HG03575 (cell line): Measurements from ENCODE around the gene HHAT.

Experiments
- ATAC-seq: cut with Tn5 transposase; IDR thresholded peaks from one replicate; pipeline ENCODE4 v1.9.1; 2021; ENCODE audit not compliant: unreplicated experiment, insufficient number of reproducible peaks, low FRiP score; ENCODE audit errors: extremely low read depth

The HHAT gene

DNA sequence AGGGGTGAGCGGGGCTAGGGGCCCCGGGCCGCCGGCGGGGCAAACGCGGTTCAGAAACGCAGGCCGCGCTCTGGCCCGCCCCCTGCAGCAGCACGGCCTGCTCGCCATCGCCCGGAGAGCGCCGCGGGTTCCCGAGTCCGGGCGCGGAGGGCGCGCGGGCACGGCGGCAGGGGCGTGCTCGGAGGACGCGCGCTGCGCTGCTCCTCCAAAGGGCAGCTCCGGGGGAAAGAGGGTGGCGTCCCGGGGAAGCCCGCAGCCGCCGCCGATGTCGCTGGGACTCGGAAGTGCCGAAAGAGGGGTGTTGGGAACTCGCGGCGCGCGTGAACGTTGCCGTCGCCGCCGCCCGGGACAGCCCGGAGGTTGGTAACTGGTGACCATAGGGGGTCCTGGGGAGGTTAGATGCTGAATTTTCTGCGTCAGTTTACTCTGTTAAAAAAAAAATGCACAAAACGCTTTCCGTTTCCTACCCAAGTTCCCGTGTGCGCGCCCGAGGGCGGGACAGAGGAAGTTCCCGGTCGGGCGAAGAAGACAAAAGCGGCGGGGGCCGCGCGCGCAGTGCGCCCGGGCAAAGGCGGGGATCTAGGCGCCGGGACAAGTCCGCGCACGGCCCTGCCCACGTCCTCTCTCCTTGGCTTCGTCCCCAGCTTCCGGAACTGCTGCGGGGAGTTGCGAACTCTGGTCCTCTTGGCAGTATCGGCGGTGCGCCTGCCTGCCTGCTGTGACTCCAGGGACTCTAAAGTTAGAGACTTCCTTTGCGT lies at the start of gene HHAT:
Gene HHAT, plus strand, starts transcription at position 157 of the 758 bp plus-strand sequence. CDS start 20,074 bp downstream, outside the sequence.
- no peak for ATAC-seq

- no peak for ATAC-seq
Measured at GRCh38 chr1:210280221-210280620, 48.5 kb upstream of the HHAT start.

DNA sequence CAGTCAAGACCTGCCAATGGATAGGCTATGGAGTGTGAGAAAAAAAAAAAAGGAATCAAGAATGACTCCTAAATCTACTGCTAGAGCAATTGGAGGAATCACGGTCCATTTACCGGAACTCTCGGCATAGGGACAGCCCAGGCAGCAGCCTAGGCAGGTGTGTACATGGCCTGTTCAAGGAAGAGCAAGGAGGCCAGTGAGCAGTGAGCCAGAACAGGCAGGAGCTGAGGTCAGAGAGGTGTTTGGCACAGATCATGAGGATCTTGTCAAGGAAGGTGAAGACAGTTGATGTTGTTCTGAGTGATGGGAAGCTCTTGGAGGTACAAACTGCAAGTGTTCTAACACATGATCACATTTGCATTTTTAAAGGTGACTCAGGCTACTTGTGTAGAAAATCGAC lies 40.6 kb upstream of the HHAT start:
- no peak for ATAC-seq

DNA sequence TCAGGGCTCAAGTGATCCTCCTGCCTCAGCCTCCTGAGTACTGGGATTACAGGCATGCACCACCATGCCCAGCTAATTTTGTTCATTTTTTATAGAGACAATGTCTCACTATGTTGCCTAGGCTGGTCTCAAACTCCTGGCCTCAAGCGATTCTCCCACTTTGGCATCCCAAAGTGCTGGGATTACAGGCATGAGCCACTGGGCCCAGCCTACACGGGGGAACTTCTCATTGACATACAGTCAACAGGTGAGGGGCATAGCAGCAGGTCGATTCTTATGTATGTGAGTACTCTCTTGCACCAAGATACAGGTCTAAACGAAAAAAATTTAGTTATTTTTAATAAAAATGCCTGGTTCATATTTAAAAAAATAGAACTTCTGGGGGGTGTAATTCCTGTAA lies 39.5 kb upstream of the HHAT start:
- no peak for ATAC-seq

DNA sequence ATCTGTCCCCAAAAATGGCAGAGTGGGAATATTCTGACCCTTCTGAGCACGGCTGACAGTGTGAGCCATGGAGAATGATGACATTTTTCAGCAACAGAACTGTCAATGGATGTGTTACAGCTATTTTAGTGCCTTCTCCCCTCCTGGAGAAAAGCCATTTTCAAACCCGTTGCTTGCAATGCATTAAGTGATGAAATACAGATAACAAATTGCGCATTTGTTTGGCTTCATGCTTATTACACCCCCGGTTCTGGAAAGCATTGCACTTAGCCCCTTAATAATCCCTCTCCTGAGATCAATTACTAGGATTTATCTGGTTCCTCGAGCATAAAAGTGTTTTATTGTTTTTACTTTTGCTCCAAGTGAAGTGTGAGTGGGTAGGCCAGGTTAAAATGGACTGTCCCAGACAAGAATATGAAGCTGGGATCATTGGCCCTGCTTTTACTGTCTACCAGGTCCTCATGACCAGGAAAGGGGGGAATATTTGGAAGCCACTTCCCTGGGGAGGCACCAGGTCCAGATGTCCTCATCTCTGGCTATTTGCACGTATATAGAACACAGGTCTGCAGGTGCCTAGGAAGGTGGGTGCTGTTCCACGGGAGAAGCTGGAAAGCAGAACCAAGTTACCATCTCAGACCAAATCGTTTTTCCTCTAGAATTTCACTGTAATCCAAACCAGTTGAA lies 37.5 kb upstream of the HHAT start:
- no peak for ATAC-seq

- ATAC-seq: no peak
Measured at GRCh38 chr1:210291786-210292230, 36.9 kb upstream of the HHAT start.

DNA sequence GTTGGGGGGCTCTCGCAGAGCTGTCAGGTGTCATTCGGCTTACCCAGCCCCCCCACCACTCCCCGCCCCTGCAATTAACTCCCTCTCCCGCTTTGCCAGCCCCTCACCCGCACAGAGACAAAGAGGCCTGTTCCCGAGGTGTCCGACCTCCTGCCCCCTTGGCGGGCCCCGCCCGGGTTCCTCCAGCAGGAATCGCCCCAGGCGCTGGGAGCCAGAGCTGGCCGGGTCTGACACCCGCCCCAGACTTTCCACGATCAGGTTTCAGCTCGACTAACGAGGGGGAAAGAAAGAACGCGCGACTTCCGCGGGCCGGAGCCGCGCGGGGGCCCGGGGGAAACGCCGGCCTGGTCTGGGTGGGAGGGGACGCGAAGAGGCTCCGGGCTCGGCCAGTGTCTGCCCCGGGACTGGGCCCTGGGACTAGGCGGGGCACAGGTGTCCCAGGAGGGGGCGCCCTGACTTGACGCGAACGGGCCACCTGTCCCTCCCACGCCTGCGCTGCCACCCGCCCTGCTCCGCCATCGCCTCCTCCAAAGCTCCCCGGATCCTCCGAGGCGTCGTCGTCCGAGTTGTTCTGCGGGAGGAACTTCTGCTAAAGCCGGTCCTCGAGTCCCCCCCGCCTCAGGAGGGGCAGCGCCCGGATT lies 36.4 kb upstream of the HHAT start:
- ATAC-seq: no peak

DNA sequence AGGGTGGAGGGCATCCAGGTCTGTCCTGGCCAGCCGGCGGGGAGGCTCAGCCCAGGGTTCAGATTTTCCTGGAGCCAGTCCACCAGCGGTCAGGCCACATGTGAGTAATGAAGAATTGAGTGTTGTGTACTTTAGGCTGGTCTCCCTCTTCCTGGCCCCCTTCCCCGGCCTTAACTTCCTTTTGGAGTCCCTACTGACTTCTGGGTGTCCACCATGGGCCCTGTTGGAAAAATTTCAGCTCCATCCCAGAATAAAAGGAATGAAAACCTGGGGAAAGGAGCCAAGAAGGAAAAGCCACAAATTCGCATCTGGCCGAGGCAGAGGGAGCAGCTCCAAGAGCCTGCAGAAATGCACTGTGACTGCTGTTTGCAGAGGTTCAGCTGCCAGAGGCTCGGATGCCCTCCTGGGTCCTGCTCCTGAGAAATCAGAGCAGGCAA lies 35.5 kb upstream of the HHAT start:
- ATAC-seq: no peak

DNA sequence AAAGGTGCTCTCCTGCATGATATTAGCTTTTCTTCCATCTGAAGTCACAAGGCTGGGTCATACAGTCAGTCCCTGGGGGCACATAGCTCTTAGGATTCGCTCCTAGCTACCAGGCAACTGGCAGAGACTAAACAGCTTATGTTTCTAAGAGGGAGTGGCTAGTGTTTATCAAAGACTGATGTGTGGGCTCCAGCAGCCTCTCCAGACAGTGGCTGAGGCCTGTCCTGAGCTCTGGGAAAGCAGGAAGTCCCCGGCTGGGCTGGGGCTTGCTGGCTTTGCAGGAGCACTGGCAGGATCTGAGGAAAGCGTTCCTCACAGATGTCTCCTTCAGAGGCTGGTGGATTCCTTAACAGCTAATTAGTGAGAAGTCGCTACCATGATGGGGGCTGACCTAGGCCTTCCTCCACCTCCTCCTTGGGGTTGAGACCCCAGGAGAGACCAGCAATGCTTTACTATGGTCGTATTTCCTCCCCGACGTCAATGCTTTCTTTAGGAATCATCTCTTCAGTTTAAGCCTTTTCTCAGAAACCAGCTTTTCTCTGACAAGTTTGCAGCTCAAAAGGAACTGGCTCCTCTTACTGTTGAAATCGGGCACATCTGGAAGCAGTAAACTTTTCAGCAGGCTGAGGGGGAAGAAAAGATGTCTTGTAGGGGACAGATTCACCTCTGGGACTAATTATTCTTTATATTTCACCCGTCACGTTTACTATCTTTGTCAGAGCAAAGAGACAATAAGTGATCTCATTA lies 33.5 kb upstream of the HHAT start:
- no peak for ATAC-seq

GRCh38 chr1:210296682-210297081 lies 32.0 kb upstream of the HHAT start:
- no peak for ATAC-seq

DNA sequence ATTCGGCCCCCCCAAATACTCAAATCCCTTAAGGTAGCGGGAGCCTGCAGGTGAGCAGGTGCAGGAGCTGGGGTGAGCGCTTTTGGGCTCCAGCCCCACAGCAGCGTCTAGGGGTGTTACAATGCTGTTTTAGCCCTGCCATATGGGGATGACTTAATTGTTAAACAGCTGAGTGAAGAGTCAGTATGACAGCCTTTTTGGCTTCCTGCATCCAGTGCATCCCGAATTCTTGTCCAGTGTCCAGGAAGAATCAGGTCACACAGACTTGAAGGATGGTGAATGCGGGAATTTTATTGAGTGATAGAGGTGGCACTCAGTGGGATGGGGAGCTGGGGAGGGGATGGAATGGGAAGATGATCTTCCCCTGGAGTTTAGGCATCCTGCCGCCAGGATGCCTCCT lies 30.4 kb upstream of the HHAT start:
- ATAC-seq: no peak

GRCh38 chr1:210298936-210299335 lies 29.8 kb upstream of the HHAT start:
- ATAC-seq: no peak

- ATAC-seq: no peak
Measured at GRCh38 chr1:210299501-210299900, 29.2 kb upstream of the HHAT start.

- no peak for ATAC-seq
Measured at GRCh38 chr1:210300923-210301614, 27.6 kb upstream of the HHAT start.

DNA sequence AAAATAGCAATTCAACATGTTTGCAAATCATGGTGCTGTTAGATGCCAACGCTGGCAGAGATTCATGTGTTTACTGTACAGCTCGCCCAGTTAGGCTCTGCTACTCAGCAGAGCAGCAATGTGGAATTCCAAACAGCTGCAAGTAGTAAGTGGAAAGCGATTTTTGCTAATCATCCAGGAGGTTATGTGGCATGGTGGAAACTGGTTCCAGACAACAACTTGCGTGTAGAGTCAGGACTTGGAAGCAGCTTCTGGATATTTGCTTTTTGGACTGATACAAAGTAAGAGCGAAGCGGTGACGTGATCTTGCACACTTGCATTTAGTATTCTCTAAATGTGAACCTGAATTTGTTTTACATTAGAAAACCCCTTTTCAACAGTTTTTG lies 27.1 kb upstream of the HHAT start:
- no peak for ATAC-seq

DNA sequence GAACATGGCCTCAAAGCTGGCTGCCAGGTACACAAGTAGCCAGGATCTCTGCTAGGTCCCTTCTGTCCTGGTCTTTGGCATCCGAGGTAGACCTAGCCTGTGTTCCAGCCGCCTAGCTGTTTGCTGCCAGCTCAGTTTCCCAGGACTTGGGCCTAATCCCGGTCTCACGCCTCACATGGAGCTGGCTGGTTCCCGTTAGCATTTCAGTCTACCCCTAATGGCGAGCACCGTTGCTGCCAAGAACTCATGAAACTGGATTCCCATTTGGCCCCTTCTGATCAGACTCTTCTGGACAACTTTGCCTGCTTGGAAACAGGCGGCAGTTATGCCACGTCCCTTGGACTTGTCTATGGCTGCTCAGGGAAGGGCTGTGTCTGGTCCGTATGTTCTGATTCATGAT lies 26.2 kb upstream of the HHAT start:
- ATAC-seq: no peak

GRCh38 chr1:210303391-210303790 lies 25.3 kb upstream of the HHAT start:
- no peak for ATAC-seq

DNA sequence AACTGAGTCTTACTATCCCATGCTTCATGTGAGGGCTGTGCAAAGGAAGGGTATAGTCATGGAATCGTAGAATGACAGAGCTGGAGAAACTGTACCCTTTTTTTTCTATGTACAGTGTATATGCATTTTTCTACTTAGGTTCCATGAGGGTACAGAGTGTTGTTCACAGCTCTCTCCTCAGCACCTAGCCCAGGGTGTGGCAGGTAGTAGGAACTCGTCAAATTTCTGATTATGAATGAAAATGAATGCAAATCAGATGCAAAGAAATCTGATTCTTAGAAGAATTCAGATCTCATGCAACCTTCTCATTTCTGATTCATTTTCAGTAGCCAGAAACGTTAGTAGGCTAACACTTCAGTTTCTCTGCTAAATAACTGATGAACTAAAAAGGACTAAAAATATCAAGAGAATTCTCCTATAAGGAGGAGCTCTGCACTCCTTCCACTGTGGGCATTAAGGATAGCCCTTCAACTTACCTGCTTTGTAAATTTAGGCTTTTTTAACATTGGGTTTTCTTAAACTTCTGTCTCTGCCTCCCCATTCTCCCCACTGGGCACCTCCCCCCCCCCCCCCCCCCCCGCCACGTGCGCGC lies 18.0 kb upstream of the HHAT start:
- ATAC-seq: no peak
